CD4-positive, alpha-beta T cell treated with Interleukin-6 for 4 hours (primary cell): Measurements from ENCODE around the gene APOD.
A peak's percentile ranks its signal among the peaks of the same experiment; 100 is the strongest.

Source experiments
- DNase-seq: peaks from one replicate; pipeline ENCODE4 v3.0.0-alpha.2; 2020; ENCODE audit warnings: mixed read lengths

The APOD gene

GRCh38 chr3:195584543-195584870 lies 767 bp upstream of the APOD start:
- no peak for DNase-seq

- no peak for DNase-seq
These were observed 793 bp downstream of the APOD start for GRCh38 chr3:195582947-195583346.

GRCh38 chr3:195580744-195581443 lies 2.8 kb downstream of the APOD start:
- no peak for DNase-seq

- no peak for DNase-seq
These were observed 4.5 kb downstream of the APOD start for GRCh38 chr3:195579281-195579680.

- no peak for DNase-seq
These were observed 5.2 kb downstream of the APOD start for GRCh38 chr3:195578565-195578964.

DNA sequence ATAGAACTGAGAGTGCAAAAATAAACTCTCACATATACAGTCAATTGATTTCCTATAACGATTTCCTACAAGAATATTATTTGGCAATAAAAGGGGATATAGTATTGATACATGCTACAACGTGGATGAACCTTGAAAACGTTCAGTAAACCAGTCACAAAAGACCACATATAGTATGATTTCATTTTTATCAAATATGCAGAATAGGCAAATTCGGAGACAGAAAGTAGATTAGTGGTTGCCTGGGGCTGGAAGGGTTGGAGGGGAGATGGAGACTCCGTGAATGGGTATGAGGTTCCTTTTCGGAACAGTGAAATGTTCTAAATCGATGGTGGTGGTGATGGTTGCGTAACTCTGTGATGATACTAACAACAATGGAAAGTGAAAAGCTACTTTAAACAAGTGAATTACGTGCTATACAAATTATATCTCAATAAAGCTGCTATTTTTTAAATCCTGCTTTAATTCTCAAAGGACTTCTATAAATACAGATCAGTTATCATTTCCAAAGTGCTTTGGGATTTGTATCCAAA lies 6.0 kb downstream of the APOD start:
- no peak for DNase-seq

GRCh38 chr3:195574497-195575304 lies 9.0 kb downstream of the APOD start:
- no peak for DNase-seq

DNA sequence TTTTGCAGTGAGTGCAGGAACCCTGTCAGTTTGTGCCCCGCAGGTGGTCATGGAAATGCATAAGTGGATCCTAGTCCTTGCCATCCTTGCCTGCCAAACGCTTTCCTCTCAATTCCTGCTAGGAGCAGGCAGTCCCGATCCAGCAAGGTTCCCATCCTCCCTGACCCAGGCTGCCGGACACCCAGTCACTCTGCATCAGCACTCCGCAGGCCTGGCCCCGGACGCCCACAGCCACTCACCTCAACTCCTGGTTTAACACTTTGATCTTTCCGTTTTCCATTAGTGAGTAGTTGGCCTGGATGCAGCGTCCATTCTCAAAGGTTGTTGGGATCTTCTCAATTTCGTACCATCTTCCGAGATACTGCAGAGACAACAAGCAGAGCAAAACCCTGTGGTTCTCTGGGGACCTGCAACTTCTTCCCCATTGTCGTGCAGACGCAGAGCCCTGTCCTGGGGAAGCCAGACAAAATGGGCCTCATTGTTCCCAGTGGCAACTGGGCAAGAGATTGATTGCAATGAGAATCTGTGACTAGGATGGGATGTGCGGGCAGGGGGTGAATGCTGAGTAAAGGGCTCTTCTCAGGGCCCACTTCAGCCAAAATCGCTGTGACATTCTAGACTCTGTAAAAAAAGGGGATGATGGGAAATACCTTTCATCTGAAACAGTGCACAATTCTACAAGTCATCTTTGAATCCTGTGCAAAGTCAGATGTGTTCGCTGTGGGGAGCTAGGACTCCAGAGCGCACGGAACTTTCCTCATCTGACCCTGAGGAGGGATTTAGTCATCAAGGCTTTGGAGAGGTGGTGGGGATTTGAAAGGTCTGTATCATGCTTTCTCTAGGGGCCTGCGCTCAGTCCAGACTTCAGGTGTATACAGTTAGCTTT lies 9.9 kb downstream of the APOD start:
- no peak for DNase-seq

DNA sequence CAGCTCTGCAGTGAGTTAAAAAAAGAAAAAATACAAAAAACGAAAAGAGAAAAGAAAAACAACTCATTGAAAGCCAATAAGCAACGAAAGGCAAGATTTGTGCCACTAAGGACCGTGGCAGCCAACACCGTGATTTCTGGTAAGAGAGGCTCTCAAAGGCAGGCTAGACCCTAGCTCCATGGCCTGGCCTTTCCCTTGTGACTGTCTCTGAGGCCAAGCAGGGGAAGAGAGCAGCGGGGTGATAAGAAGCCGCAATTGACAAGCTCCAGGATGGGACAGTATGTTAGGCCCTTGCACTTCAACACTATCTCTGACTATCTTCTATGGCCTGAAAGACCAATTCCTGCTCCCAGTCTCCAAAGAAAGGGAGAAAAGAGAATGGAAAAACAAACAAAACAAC lies 12.4 kb downstream of the APOD start:
- no peak for DNase-seq

DNA sequence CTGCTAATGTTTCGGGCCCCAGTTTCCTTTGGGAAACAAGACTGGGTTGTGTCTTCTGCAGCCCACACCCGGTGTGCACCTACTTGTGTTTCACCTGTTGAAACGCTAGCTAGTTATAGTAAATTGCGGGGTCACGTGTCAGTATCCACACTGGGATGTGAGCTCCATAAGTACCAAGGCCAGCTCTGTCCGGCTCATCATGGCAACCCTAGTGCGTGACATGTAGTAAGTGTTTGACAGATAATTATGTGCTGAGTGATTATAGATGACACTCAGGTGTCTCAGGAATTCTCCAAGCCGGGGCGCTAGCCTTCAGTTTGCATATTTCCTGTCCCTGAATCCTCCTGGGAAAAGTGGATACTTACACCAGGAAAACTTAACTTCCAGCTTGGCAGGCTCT lies 12.8 kb downstream of the APOD start:
- no peak for DNase-seq

- DNase-seq, result no peak
These were observed 13.4 kb downstream of the APOD start for GRCh38 chr3:195570344-195570743.

DNA sequence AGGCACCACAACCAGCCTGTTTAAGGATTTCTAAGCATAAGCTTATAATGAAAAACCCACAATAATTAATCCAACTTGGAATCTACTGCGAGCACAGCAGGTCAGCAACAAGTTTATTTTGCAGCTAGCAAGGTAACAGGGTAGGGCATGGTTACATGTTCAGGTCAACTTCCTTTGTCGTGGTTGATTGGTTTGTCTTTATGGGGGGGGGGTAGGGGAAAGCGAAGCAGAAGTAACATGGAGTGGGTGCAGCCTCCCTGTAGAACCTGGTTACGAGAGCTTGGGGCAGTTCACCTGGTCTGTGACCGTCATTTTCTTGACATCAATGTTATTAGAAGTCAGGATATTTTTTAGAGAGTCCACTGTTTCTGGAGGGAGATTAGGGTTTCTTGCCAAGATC lies 15.1 kb downstream of the APOD start:
- DNase-seq, result no peak

DNA sequence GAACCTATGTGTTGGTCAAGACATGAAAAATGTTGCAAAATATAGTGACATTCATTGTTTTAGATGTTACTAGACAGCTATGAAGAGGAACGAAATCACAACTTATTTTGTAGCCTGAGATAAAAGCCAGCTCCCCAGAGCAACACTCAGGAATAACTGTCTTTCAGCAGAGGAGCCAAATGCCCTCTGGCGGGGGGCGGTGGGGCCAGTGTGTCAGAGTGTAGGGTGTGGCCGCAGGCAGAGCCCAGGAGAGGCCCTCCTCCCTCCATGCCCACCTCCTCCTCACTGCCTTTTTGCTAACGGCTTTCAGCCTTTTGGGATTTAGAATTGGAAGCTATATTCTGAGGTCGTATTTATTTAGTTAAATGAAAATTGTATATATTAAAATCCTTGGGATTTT lies 16.9 kb downstream of the APOD start:
- no peak for DNase-seq

DNA sequence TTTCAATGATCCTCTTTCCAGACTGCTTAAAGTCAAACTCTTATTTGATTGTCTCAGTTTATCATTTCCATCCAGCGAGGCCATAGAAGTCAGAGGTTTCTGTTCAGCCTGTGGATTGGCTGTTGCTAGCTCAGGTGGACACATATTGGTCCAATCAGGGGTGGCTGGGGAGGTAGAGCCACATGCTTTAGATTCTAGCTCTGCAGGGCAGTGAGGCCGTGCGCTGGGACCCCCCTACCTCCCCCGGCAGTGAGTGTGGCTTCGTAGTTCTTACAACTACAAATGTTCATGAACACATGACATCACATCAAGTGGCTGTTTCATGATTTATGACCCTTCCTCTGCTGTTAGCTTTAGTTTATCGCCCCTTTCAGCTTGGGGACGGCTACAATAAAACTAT lies 18.0 kb downstream of the APOD start:
- no peak for DNase-seq

- DNase-seq, result no peak
These were observed 20.4 kb downstream of the APOD start for GRCh38 chr3:195563317-195563716.

DNA sequence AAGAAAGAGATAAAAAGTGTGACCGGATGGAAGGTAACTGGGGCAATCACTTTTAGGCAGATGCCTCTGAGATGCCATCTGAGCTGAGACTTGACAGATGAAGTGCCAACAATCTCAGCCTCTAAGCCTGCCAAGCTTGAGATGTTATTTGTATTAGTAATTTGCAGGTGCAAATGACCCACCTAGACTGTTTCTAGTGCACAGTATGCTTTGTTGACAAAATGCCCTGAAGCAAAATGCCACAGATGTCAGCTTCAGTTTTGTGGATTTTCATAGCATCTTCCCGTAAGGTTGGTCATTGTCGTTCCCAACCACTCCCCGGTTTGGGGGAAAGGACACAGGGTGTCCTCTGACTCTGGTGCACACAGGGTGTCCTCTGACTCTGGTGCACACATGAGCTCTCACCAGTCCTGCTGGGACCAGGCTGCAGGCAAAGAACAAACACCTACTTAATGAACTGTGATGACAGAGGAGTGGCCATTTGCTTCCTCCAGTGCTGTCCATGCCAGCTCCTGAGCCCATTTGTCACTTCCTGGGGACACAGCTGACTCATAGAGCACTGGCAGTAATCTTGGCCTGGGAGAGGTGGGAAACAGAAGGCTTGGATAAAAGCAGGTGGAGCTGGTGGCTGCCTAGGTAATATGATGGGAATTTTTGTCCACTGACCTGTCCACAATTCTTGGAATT lies 23.9 kb downstream of the APOD start:
- DNase-seq, result no peak

DNA sequence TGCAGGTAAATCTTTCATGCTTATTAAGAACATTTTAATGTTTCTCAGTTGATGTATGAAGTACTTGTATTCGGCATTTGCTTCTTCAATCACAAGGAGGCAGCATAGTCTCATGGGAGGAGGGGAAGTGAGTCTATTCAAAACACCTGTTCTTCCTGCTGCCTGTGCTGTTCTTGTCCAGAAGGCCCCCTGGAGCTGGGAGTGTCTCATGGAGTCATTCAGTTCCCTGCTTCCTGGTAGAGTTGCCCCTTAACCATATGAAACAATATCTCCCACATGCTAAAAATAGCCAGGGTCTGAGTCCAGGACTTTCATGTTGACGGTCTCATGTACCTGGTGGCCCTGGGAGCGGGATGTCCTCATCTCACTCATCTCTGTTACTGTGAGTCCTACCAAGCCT lies 25.1 kb downstream of the APOD start:
- peak; percentile 59 for DNase-seq

- no peak for DNase-seq
These were observed 26.4 kb downstream of the APOD start for GRCh38 chr3:195557322-195557721.

DNA sequence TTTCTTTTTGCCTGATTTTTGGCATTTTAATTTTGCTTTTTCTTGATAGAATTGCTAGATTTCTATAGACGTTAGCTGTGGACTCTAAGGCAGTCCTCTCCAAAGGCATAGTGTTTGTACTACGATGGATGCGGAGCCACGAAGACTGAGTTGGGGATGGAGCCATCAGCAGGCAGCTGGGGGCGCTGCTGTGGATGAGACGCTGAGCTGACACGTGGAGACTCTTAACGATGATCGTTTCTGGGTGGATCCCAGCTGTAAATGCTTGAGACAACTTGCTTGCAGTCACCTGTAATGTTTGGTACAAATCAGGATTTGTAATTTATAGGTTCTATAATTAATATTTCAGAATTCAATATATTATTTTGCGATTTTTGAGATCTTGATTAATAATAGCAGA lies 27.4 kb downstream of the APOD start:
- peak; percentile 62 for DNase-seq

GRCh38 chr3:195555110-195555509 lies 28.6 kb downstream of the APOD start:
- DNase-seq, result peak; percentile 48

GRCh38 chr3:195554458-195554857 lies 29.3 kb downstream of the APOD start:
- DNase-seq, result no peak

GRCh38 chr3:195553268-195553667 lies 30.5 kb downstream of the APOD start:
- no peak for DNase-seq
